ENCODE results near the gene TMEM240. TPM values are rescaled to one million over a fixed set of nuclear protein-coding genes. Genes with fewer than 3 reads are reported as not detected.

TMEM240 gene
- total and polyA plus RNA-seq, 2 of the 8 experiments (the other 6 are each of a cell fraction or from before 2014, with no cell fraction given), result 3.6 to 5.7 TPM

GRCh38 chr1:1583347-1584010, 43.1 kb upstream of the TMEM240 start (continued):
- TF ChIP-seq ATF2 (IDR thresholded peaks at IDR 0.05; ENCODE audit: low read length), result no peak
- no peak for TF ChIP-seq CREB1 (IDR thresholded peaks at IDR 0.05)
- TF ChIP-seq GABPA (IDR thresholded peaks at IDR 0.05; ENCODE audit: borderline replicate concordance, insufficient read depth, low read length), result no peak
- no peak for TF ChIP-seq SUZ12 (IDR thresholded peaks at IDR 0.05; ENCODE audit: low read length)
- no peak for TF ChIP-seq MAX (IDR thresholded peaks at IDR 0.05)
- TF ChIP-seq YY1 (IDR thresholded peaks at IDR 0.05; ENCODE audit: low read depth, low read length), result no peak
- TF ChIP-seq TAF7 (optimal IDR thresholded peaks at IDR 0.05; ENCODE audit: borderline replicate concordance, low read depth, low read length), result no peak
- no peak for TF ChIP-seq SP4 (IDR thresholded peaks at IDR 0.05; ENCODE audit: low read length)
- no peak for TF ChIP-seq HDAC2 (IDR thresholded peaks at IDR 0.05; ENCODE audit: borderline replicate concordance in 1 of 2, low read depth in 2 of 2, low read length in 2 of 2)
